HG03354 (cell line): Measurements from ENCODE around the gene PHACTR3.
"Not testable (repeated sequence)": the region's sequence is repeated elsewhere in the genome, so short reads cannot be mapped to it uniquely, and the experiment has no call there.

Experiments
- ATAC-seq: cut with Tn5 transposase; IDR thresholded peaks from one replicate; pipeline ENCODE4 v1.9.1; 2021; ENCODE audit warnings: mild to moderate bottlenecking; ENCODE audit not compliant: unreplicated experiment, poor library complexity, severe bottlenecking

Gene PHACTR3

DNA sequence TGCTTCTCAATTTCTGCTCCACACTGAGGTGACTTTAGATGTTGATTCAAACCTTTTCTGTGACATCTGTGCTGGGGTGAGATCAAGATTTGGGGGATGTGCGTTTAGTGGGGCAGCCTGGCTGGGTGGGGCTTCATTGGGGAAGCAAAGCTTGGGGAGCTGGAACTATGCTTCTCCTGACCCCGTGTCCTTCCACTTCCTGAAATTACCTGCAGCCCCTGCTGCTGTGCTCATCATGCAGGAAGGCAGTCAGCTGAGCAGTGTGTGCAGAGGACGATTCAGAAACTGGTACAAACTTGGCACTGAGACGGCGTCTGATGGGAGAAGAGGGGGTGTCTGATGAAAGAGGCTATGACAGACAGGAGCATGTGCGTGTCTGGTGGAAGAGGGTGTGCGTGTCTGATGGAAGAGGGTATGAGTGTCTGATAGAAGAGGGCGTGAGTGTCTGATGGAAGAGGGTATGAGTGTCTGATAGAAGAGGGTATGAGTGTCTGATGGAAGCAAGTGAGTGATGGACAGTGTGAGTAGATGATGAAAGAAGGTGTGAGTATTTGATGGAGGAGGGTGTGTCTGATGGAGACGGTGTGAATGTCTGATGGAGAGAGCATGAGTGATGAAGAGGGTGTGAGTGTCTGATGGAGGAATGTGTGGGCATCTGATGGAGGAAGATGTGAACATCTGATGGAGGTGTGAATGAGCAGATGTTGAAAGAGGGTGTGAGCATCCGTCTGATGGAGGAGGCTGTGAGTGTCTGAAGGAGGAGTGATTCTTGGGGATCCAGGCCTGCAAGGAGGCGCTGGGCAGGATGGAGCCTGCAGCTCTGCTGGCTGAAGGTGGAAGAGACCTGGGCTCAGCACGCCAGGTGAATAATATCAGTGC lies 225.7 kb downstream of the PHACTR3 start:
- no peak for ATAC-seq

GRCh38 chr20:59830665-59831023 lies 226.3 kb downstream of the PHACTR3 start:
- ATAC-seq: no peak

DNA sequence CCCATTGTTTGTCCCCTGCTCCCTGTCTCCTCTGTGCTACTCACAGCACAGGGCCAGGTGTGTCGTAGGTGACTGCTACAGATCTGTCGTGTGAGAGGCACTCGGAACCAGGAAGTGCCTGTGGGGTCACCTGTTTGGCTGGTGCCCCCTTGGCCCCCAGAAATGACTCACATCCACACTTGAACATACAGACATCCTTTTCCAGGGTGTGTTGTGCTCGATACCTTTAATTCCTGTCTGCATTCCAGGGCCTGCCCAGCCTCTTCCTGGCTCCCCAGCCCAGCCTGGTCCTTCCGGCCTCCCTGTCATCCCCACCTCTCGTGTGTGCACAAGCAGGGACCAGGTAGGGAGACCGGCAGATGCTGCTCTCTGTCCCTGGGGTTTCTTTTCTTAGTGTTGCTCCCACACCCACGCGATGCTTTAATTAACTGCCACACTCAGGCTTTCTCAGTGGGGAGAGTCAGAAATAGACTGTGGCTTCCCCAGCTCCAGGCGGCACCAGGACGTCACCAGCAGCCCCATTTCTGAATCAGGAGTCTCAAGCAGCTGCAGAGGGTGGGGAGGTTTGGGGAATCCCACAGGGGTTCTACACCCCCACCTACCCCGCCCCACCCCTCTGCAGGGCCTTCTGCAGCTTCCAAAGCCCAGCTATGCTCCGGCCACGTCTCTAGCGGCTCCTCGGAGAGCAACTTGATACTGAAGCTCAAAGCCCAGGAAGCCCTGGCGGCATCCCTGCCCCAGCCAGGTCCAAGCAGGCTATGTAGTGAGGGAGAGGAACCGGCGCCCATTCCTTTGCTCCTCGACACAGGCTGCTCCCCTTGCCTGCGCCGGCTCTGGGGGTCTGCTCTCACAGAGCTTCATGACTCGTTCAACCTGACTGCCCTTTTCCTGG lies 226.9 kb downstream of the PHACTR3 start:
- ATAC-seq: no peak

DNA sequence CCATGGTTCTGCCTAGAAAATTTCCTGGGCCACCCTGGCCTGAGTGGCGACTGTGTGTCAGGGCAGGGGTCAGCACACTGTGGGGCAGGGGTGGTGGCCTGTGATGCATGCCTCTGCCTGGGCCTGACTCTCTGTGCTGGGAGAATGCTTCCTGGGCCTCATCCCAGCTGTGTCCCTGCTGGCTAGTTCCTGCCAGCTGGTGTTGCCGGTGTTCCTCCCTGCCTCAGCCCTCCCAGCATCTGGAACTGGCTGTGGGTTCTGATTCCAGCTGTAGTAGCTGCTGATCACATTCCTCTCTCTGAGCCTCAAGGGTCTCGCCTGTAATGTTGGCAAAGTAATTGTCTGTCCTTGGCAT lies 227.6 kb downstream of the PHACTR3 start:
- no peak for ATAC-seq

DNA sequence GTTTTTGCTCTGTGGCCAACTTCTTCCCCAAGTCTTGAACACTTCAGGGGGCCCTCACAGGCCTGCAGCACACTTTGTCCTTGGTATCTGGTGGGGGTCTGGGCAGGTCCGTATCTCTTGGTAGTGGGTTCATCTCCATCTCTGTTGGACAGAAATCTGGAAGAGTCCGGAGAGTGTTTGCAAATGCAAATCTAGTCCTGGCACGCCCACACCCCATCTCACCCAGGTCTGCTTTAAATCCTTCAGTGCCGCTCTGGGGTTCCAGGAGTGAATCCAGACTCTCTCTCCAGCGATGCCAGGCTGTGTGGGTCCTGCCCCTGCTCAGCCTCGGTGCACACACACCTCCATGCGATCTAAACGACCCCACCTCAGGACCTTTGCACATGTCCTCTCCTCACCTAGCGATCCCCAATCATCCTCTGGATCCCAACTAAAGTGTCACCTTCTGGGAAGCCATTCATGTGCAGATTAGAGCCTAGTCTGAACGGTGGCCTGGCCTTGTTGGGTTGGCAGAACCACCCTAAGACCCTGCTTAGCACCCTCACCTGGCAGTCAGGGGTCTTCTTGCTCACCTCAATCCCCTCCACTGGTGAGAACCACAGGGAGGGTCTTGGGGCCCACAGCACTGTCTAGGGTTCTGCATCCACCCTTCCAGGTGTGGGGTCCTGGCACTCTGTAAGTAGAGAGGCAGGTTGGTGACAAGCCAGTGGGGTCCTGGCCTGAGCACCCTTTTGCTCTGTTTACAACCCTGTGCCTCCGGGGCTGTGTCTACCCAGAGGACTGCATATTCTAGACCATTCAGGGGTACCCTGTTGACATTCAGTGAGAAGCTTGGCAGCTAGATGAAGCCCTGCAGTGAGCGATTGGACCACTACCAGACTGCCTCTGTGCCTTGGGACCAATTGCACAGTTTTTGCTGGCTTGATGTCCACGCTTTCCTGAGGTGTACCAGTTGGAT lies 228.3 kb downstream of the PHACTR3 start:
- ATAC-seq: no peak

- ATAC-seq: no peak
These were observed 230.7 kb downstream of the PHACTR3 start for GRCh38 chr20:59835057-59835447.

- ATAC-seq: no peak
These were observed 231.4 kb downstream of the PHACTR3 start for GRCh38 chr20:59835448-59836395.

- ATAC-seq: no peak
These were observed 232.4 kb downstream of the PHACTR3 start for GRCh38 chr20:59836767-59837166.

GRCh38 chr20:59837623-59838394 lies 233.5 kb downstream of the PHACTR3 start:
- ATAC-seq: peak; percentile 59

GRCh38 chr20:59839400-59839799 lies 235.1 kb downstream of the PHACTR3 start:
- ATAC-seq: no peak

DNA sequence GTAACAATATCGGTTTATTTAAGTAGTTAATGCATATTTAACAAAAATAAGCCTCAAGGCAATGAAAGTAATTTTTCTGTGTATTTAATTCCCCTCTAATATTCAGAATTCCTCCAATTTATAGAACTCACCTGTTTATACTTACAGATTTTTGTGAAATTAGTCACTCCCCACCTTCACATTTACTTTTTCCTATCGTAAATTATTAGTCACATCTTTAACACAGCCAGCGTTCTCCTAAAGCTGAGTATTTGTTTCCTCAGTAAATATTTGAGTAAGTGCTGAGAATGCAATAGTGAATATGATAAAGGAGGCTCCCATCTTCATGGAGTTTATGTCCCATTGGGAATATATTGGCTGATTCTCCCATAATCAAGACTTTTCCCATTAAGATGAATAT lies 241.1 kb downstream of the PHACTR3 start:
- ATAC-seq: no peak

DNA sequence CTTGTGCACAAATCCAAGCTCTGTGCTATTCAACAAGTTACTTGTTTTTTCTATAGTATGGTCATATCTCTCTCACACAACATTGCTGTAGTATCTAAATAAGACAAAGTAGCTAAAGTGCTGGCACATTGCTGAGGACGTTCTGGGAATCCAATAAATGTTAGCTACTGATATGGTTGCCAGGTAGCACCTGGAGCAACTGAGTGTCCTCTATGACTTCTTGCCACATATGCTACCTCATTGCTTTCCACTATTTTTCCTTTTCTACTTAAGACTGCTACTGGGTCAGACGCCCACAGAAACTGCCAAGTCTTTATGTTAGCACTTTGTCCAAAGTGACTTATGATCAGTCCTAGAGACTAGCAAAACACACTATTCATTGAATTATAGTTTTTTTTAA lies 243.8 kb downstream of the PHACTR3 start:
- ATAC-seq: no peak

DNA sequence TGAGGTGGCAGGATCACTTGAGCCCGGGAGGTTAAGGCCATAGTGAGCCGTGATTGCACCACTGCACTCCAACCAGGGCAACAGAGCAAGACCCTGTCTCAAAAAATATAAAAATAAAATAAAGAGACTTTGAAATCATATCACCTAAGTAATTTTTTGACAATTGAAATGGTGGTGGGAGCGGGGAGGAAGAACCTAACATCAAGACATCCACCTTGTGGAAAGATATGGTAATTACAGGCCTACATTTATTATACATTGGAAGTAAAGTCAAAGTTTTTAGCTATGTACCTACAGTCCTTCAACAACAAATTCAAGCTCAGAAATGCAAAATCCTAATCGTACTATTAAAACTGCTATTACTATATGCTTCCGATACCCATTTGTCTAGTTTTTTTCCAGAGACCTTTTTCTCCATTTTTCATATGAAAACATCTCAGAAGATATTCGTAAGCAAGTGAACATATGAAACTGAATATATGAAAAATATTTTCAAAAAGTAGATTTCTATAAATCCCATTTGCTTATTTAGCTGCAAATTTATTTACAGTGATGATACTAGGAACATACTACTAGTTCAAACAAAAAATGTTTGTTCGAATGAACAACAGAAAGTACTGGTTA lies 245.8 kb downstream of the PHACTR3 start:
- peak; percentile 54 for ATAC-seq

DNA sequence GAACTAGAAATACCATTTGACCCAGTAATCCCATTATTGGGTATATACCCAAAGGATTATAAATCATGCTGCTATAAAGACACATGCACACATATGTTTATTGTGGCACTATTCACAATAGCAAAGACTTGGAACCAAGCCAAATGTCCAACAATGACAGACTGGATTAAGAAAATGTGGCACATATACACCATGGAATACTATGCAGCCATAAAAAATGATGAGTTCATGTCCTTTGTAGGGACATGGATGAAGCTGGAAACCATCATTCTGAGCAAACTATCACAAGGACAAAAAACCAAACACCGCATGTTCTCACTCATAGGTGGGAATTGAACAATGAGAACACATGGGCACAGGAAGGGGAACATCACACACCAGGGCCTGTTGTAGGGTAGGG lies 252.2 kb downstream of the PHACTR3 start:
- ATAC-seq: not testable (repeated sequence)

DNA sequence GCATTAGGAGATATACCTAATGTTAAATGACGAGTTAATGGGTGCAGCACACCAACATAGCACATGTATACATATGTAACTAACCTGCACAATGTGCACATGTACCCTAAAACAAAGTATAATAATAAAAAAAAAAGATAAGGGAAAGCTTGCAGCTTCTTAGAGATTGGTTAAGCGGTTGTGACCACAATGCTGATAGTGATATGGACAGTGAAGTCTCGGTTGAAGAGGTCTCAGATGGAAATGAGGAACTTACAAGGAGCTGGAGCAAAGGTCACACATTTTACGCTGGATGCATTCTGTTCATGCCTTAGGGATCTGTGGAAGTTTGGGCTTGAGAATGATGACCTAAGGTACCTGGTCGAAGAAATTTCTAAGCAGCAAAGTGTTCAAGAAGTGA lies 252.6 kb downstream of the PHACTR3 start:
- not testable (repeated sequence) for ATAC-seq

- ATAC-seq: no peak
These were observed 253.6 kb downstream of the PHACTR3 start for GRCh38 chr20:59857966-59858365.

DNA sequence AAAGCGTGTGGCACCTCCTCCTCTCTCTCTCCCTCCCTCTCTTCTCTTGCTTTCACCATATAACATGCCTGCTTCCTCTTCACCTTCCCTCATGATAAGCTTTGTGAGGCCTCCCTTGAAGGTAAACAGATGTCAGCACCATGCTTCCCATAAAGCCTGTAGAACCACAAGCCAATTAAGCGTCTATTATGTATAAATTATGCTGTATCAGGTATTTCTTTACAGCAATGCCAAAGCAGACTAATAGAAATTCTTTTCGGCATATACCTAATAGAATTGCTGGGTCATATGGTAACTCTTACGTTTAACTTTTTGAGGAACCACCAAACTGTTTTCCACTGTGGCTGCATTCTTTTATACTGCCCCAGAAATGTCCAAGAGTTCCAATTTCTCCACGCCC lies 254.1 kb downstream of the PHACTR3 start:
- no peak for ATAC-seq

DNA sequence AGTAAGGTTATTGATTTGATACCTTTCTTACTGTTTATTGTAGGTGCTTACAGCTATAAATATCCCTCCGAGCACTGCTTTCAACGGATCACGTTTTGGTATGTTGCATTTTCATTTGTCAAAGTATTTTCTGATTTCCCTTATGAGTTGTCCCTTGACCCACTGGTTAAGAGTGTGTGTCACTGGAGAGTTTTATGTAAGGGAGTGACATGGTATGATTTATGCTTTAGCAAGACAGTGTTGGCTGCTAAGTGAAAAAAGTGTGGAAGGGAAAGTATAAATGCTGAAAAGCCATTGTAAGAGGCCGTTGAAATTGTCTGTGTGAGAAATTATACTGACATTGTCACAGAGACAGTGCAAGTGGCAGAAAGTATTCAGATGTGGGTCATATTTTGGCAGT lies 257.1 kb downstream of the PHACTR3 start:
- no peak for ATAC-seq
